ENCODE data around the gene ADGRF3. TPM values are rescaled to one million over a fixed set of nuclear protein-coding genes. Genes with fewer than 3 reads are reported as not detected.

Gene ADGRF3
- total RNA-seq, 1 experiment from 2014 or later: not detected

DNA sequence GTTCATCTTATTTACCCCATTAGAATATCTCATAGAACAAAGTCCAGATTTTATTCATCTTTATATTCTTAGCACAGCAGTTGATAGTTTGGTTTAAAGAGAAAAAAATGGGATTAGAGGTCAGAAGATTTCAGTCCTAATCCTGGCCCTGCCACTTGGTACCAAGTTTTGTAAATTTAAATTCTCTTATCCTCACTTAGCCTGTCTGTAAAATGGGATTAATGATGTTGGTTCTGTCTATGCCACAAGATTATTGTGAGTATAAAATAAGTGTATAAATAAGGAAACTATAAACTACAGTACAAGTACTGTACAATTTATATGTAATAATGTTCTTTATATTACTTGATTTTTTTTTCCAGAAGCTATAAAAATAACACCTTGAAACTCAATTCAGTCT lies 38.0 kb upstream of the ADGRF3 start:
- DNase-seq (ENCODE audit: low read depth, low spot score): no peak
- no TSS peak for BruUV-seq (replicated peaks)
- POLR2A ChIA-PET: interaction anchor here (0.6 to 0.7 kb wide), 3 partner anchors 162 to 176 kb away, joined by 3 to 6 read pairs (median 3); no protein-coding TSS in a partner anchor

GRCh38 chr2:26384183-26384582 lies 37.6 kb upstream of the ADGRF3 start:
- Histone ChIP-seq H3K27ac (ENCODE audit: low read length) (no peak overlapping the region), H3K4me3 (ENCODE audit: low read depth in 2 of 2, low read length in 2 of 2) (no peak overlapping the region), H3K36me3 (ENCODE audit: control insufficient read depth, insufficient read depth, low read length) (peaks cover 18% of the 10 kb centered on the region), H3K4me1 (ENCODE audit: control insufficient read depth, insufficient read depth, low read length) (no peaks in the 10 kb centered on the region), H3K9me3 (ENCODE audit: control insufficient read depth, insufficient read depth, low read depth, low read length) (no peaks in the 10 kb centered on the region), H3K27me3 (ENCODE audit: control insufficient read depth, insufficient read depth, low read length) (no peaks in the 10 kb centered on the region)
- BruUV-seq (replicated peaks): no TSS peak
- ATAC-seq (no peak), DNase-seq (ENCODE audit: low read depth, low spot score) (no peak)
- intact Hi-C loops (cut with micrococcal nuclease; ENCODE audit: unreplicated experiment): no loop called here
- TF ChIP-seq, protein P1, sequence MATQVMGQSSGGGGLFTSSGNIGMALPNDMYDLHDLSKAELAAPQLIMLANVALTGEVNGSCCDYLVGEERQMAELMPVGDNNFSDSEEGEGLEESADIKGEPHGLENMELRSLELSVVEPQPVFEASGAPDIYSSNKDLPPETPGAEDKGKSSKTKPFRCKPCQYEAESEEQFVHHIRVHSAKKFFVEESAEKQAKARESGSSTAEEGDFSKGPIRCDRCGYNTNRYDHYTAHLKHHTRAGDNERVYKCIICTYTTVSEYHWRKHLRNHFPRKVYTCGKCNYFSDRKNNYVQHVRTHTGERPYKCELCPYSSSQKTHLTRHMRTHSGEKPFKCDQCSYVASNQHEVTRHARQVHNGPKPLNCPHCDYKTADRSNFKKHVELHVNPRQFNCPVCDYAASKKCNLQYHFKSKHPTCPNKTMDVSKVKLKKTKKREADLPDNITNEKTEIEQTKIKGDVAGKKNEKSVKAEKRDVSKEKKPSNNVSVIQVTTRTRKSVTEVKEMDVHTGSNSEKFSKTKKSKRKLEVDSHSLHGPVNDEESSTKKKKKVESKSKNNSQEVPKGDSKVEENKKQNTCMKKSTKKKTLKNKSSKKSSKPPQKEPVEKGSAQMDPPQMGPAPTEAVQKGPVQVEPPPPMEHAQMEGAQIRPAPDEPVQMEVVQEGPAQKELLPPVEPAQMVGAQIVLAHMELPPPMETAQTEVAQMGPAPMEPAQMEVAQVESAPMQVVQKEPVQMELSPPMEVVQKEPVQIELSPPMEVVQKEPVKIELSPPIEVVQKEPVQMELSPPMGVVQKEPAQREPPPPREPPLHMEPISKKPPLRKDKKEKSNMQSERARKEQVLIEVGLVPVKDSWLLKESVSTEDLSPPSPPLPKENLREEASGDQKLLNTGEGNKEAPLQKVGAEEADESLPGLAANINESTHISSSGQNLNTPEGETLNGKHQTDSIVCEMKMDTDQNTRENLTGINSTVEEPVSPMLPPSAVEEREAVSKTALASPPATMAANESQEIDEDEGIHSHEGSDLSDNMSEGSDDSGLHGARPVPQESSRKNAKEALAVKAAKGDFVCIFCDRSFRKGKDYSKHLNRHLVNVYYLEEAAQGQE (IDR thresholded peaks at IDR 0.05; ENCODE audit: insufficient read depth in 1 of 2, low read depth in 2 of 2, low read length in 1 of 2): no peak
- TF ChIP-seq SIN3A (IDR thresholded peaks at IDR 0.05; ENCODE audit: borderline replicate concordance, insufficient read depth, low read depth, low read length) (no peak), TCF7L2 (IDR thresholded peaks at IDR 0.05; ENCODE audit: low read depth, low read length) (no peak), POLR2AphosphoS5 (IDR thresholded peaks at IDR 0.05; ENCODE audit: low read depth, low read length) (no peak), CTCF (IDR thresholded peaks at IDR 0.05) (no peak)
- ChIA-PET POLR2A (interaction anchor here (0.6 to 0.7 kb wide), 2 partner anchors 175 to 177 kb away, joined by 3 read pairs; no protein-coding TSS in a partner anchor), CTCF (no interaction called here)
- in situ Hi-C loops (cut with HindIII; ENCODE audit: low pct_unique_long_range_greater_than_20kb, low sequenced_read_pairs): no loop called here

More for the DNA sequence above, 38.0 kb upstream of the ADGRF3 start:
- TF ChIP-seq SIN3A (IDR thresholded peaks at IDR 0.05; ENCODE audit: borderline replicate concordance, insufficient read depth, low read depth, low read length): no peak
- no peak for TF ChIP-seq POLR2AphosphoS5 (IDR thresholded peaks at IDR 0.05; ENCODE audit: low read depth, low read length)
- TF ChIP-seq, protein P1 (IDR thresholded peaks at IDR 0.05; ENCODE audit: insufficient read depth in 1 of 2, low read depth in 2 of 2, low read length in 1 of 2): no peak
- no peak for TF ChIP-seq TCF7L2 (IDR thresholded peaks at IDR 0.05; ENCODE audit: low read depth, low read length)
- no peak for TF ChIP-seq CTCF (IDR thresholded peaks at IDR 0.05)
- intact Hi-C loops (cut with micrococcal nuclease; ENCODE audit: unreplicated experiment): no loop called here
- CTCF ChIA-PET: no interaction called here
- no peak overlapping the region for H3K4me3 ChIP-seq (ENCODE audit: low read depth in 2 of 2, low read length in 2 of 2)
- no peaks in the 10 kb centered on the region for H3K9me3 ChIP-seq (ENCODE audit: control insufficient read depth, insufficient read depth, low read depth, low read length)
- no peak for ATAC-seq
- H3K27ac ChIP-seq (ENCODE audit: low read length): no peak overlapping the region
- H3K27me3 ChIP-seq (ENCODE audit: control insufficient read depth, insufficient read depth, low read length): no peaks in the 10 kb centered on the region
- no peaks in the 10 kb centered on the region for H3K4me1 ChIP-seq (ENCODE audit: control insufficient read depth, insufficient read depth, low read length)
- in situ Hi-C loops (cut with HindIII; ENCODE audit: low pct_unique_long_range_greater_than_20kb, low sequenced_read_pairs): no loop called here
- peaks cover 18% of the 10 kb centered on the region for H3K36me3 ChIP-seq (ENCODE audit: control insufficient read depth, insufficient read depth, low read length)
